ENCODE measurements around the gene XIST.
"Not testable (repeated sequence)": the region's sequence is repeated elsewhere in the genome, so short reads cannot be mapped to it uniquely, and the experiment has no call there.

XIST gene

DNA sequence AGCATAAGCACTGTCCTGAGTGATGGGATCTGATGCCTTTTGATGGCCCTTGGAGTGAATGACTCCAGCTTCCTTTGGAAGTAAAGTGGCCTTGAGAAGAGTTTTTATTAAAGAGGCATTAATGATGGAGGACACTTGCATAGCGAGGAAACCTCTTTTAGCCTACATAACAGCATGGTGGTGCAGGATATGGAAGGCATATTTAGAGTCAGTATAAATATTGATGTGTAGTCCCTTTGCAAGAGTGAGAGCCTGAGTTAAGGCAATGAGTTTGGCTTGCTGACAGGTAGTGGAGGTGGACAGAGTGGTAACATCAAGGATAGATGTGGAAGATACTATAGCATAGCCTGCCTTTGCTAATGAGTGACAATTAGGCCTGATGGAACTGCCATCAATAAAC, 48.4 kb downstream of the XIST start:
- not testable (repeated sequence) for DNase-seq (ENCODE audit: low read depth, low spot score)

DNA sequence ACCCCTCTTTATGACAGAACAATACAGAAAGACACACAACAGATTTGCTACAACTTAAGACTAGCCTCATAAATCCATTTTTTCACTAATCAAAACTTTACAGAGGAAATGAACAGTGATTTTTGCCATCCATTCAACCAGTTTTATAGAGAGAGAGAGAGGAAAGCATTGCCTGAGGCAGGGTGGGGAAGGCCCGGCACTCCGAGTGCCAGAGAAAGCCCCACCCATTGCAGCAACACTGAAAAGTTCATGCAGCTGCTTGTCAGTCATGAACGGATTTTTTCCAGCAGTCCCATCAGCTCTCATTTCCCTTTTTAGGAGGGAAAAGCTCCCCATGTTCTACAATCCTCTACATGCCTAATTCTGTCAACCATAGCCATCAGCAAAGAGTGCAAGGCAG, 52.6 kb downstream of the XIST start:
- no peak for DNase-seq (ENCODE audit: low read depth, low spot score)

DNA sequence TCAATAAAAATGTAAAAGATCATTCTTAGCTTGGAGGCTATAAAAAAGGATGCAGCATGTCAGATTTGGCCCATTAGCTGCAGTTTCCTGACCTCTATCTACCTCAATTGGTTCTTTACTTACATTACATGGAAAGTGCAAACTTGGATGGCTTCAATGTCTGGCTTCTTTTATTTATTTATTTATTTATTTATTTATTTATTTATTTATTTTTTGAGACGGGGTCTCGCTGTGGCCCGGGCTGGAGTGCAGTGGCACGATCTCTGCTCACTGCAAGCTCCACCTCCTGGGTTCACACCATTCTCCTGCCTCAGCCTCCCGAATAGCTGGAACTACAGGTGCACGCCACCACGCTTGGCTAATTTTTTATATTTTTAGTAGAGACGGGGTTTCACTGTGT, 60.0 kb downstream of the XIST start:
- DNase-seq (ENCODE audit: low read depth, low spot score), result not testable (repeated sequence)

DNA sequence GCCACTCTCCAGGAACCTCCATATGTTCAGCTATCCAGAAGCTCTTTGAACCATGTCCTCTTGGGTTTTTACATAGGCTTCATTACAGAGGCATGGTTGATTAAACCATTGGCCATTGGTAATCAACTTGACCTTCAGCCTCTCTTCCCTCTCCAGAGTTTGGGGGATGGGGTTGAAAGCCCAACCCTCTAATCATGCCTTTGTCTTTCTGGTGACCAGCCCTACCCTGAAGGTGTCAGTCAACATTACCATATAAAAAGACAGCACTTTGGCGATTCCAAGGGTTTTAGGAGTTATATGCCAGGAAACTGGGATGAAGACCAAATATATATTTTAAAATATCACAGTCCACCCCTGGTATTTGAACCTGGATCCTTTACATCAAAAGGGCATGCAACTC, 67.0 kb downstream of the XIST start:
- DNase-seq (ENCODE audit: low read depth, low spot score), result peak; percentile 7

Data from iPS DF 19.7 (cell line).